ENCODE data around the gene RAPGEF5.

Gene RAPGEF5

DNA sequence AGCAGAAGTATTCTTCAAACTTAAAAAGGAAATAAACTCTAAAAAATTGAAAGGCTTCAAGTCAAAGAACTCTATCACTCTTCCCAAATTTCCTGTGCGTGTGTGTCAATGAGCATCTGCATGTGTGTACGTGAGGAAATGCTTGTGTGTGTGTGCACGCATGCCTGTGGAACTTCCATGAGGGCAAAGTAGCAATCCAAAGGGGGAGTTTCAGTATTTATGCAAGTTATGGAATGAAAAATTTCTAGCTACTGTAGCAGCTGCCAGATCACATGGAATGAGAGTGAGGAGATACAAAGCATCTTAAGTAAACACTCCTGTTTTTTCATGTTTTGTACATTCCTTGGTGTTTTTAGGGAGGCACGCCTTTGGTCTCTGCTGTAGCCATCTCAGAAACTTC is 152.6 kb downstream of the RAPGEF5 start:
- TF ChIP-seq EZH2 (IDR thresholded peaks at IDR 0.05), result no peak
- no peak for TF ChIP-seq POLR2AphosphoS5 (IDR thresholded peaks at IDR 0.05; ENCODE audit: borderline replicate concordance, low read depth, low read length)
- TF ChIP-seq FOXP2 (optimal IDR thresholded peaks at IDR 0.05; ENCODE audit: control extremely low read depth, extremely low read length, insufficient read depth), result no peak
- no peak overlapping the region for H3K9ac ChIP-seq (ENCODE audit: insufficient read length)

DNA sequence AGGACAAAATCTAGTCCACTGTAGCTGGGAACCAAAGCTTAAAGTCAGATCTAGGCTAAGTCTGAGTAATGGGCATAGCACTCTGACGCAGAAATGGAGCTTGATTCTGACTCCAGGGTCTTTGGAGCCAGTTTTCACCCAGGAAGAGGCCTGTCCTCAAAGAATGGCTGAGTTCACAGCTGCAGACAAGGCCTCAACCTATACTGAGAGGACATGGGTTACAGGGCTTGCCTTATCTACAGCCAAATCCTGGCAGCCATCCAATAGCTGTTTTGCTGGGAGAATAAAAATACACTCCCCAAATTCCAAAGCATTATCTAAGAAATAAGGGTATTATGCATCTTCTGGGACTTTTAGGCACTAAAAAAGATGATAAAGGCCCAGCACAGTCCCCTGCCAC is 154.8 kb downstream of the RAPGEF5 start:
- Histone ChIP-seq H3K9me3 (ENCODE audit: low read depth, low read length) (no peaks in the 10 kb centered on the region), H3K4me3 (no peak overlapping the region), H3K9ac (ENCODE audit: insufficient read length) (no peak overlapping the region), H3K36me3 (ENCODE audit: insufficient read depth, low read length) (no peaks in the 10 kb centered on the region), H3K27ac (no peak overlapping the region)
- no peak for DNase-seq (ENCODE audit: low read depth, low spot score)
- TF ChIP-seq FOXP2 (optimal IDR thresholded peaks at IDR 0.05; ENCODE audit: control extremely low read depth, extremely low read length, insufficient read depth), result no peak
- TF ChIP-seq EZH2 (IDR thresholded peaks at IDR 0.05), result no peak
- TF ChIP-seq POLR2AphosphoS5 (IDR thresholded peaks at IDR 0.05; ENCODE audit: borderline replicate concordance, low read depth, low read length), result no peak

More for the DNA sequence above, 152.6 kb downstream of the RAPGEF5 start:
- no peak overlapping the region for H3K27ac ChIP-seq
- no peaks in the 10 kb centered on the region for H3K36me3 ChIP-seq (ENCODE audit: insufficient read depth, low read length)
- DNase-seq (ENCODE audit: low read depth, low spot score), result no peak
- H3K9me3 ChIP-seq (ENCODE audit: low read depth, low read length), result no peaks in the 10 kb centered on the region
- no peak overlapping the region for H3K4me3 ChIP-seq

DNA sequence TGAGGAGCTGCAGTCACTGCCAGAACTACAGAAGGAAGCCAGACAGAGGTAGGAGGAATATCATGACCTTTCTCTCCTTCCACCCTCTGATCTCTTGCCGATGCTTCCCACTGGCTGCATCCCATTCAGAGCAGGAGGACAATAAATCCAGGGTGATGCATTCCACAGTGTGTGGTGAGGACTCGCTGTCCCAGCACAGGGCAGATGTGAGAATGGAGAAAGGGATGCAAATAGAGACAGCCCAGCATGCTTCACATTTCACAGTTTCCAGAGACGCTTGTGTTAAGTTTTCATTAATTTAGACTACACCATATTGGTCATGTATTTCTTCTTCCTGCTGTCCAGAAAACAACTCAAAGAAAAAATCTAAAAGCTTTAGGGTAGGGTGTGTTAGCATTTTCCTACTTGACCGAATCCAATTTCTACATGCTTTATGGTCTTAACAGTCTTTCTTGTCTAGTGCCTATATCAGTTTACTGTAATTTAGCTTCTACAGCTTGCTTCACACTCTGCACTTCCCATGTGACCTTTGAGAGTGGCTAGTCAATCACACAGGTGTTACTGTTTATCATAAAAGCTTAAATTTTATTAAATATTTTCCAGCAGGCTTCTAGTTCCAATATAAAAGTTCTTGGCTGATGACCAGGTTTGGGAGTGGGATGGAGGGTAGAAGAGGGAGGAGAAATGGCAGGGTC is 155.6 kb downstream of the RAPGEF5 start:
- TF ChIP-seq EZH2 (IDR thresholded peaks at IDR 0.05) (no peak), POLR2AphosphoS5 (IDR thresholded peaks at IDR 0.05; ENCODE audit: borderline replicate concordance, low read depth, low read length) (no peak), FOXP2 (optimal IDR thresholded peaks at IDR 0.05; ENCODE audit: control extremely low read depth, extremely low read length, insufficient read depth) (no peak)
- no peak overlapping the region for H3K27ac ChIP-seq
- no peaks in the 10 kb centered on the region for H3K9me3 ChIP-seq (ENCODE audit: low read depth, low read length)
- DNase-seq (ENCODE audit: low read depth, low spot score), result no peak
- no peak overlapping the region for H3K4me3 ChIP-seq
- no peak overlapping the region for H3K9ac ChIP-seq (ENCODE audit: insufficient read length)
- H3K36me3 ChIP-seq (ENCODE audit: insufficient read depth, low read length), result no peaks in the 10 kb centered on the region

DNA sequence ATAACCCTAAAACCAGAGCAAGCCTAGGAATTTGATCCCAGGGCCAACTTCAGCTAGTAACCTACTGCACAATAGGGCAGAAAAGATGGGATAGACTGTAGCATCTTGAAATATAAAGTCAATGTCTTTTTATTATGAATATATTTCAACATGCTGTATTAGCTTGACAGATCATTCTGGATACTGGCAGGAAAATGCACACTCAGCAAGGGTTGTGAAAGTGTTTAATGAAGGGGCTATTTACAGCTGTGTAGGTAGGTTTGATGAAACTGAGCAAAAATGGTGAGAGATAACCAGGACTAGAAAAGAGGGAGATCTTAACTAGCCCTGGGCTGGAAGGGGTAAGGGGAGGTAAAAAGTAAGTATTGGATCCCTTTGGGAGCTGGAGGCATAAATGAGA is 156.2 kb downstream of the RAPGEF5 start:
- H3K4me3 ChIP-seq, result no peak overlapping the region
- H3K27ac ChIP-seq, result no peak overlapping the region
- H3K9ac ChIP-seq (ENCODE audit: insufficient read length), result no peak overlapping the region
- no peaks in the 10 kb centered on the region for H3K9me3 ChIP-seq (ENCODE audit: low read depth, low read length)
- TF ChIP-seq POLR2AphosphoS5 (IDR thresholded peaks at IDR 0.05; ENCODE audit: borderline replicate concordance, low read depth, low read length) (no peak), EZH2 (IDR thresholded peaks at IDR 0.05) (no peak), FOXP2 (optimal IDR thresholded peaks at IDR 0.05; ENCODE audit: control extremely low read depth, extremely low read length, insufficient read depth) (no peak)
- no peak for DNase-seq (ENCODE audit: low read depth, low spot score)
- no peaks in the 10 kb centered on the region for H3K36me3 ChIP-seq (ENCODE audit: insufficient read depth, low read length)

DNA sequence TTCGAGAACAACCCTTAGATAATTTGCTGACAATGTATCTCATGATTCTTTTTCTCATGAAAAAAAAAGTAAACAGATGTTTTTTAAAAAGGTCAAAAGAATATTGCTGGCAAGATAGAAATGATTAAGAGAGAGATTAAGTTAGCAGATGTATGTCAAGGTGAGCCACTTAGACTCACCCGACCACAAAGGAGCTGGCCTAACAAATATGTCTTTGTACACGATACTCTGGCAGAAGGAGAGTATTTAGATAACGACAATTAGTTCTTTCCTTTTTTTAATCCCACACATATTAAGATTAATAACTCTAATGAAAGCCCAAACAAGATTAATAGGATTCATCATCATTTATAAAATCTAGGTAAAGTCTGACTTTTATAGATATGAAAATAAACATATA is 156.7 kb downstream of the RAPGEF5 start:
- H3K9me3 ChIP-seq (ENCODE audit: low read depth, low read length), result no peaks in the 10 kb centered on the region
- H3K36me3 ChIP-seq (ENCODE audit: insufficient read depth, low read length), result no peaks in the 10 kb centered on the region
- H3K4me3 ChIP-seq, result no peak overlapping the region

DNA sequence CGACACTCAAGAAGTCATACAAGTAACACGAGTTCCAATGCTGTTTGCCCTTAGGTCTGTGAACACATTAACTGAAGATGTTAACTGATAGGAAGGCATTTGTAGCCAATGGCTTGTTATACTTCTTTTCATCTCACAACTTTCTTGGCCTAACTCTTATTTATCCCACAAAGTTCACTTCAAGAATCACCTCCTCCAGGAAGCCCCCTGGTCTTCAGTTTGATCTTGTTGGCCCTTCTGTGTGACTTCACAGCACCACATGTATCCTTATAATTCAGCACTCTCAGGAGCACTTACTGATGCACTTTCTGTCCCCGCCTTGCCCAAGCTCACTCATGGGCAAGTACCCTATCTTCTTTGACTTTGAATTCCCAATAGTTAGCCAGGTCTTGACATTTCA is 159.6 kb downstream of the RAPGEF5 start:
- Histone ChIP-seq H3K9ac (ENCODE audit: insufficient read length) (no peak overlapping the region), H3K9me3 (ENCODE audit: low read depth, low read length) (no peaks in the 10 kb centered on the region), H3K4me3 (no peak overlapping the region), H3K27ac (no peak overlapping the region), H3K36me3 (ENCODE audit: insufficient read depth, low read length) (no peaks in the 10 kb centered on the region)
- DNase-seq (ENCODE audit: low read depth, low spot score), result no peak
- TF ChIP-seq EZH2 (IDR thresholded peaks at IDR 0.05), result no peak
- TF ChIP-seq POLR2AphosphoS5 (IDR thresholded peaks at IDR 0.05; ENCODE audit: borderline replicate concordance, low read depth, low read length), result no peak
- TF ChIP-seq FOXP2 (optimal IDR thresholded peaks at IDR 0.05; ENCODE audit: control extremely low read depth, extremely low read length, insufficient read depth), result no peak

More for the DNA sequence above, 156.7 kb downstream of the RAPGEF5 start:
- H3K9ac ChIP-seq (ENCODE audit: insufficient read length), result no peak overlapping the region
- H3K27ac ChIP-seq, result no peak overlapping the region
- no peak for DNase-seq (ENCODE audit: low read depth, low spot score)
- TF ChIP-seq FOXP2 (optimal IDR thresholded peaks at IDR 0.05; ENCODE audit: control extremely low read depth, extremely low read length, insufficient read depth) (no peak), POLR2AphosphoS5 (IDR thresholded peaks at IDR 0.05; ENCODE audit: borderline replicate concordance, low read depth, low read length) (no peak), EZH2 (IDR thresholded peaks at IDR 0.05) (no peak)

DNA sequence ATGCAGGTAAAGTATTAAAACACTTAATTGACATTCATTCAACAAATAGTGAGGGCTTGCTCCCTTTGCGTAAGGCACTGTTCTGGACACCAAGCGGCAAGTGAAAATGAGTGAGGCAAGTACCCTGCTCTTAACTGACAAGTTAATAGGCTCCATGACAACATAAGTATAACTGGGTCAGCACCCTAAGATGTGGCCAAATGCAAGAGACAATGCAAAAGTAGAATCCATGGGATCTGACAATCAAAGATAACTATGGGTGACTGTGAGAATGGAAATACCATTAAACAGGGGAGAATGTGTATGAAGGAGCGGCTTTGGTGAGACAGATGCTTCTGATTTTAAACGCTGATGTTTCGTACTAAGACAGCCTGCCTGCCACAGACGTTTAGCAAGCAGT is 160.5 kb downstream of the RAPGEF5 start:
- Histone ChIP-seq H3K9me3 (ENCODE audit: low read depth, low read length) (no peaks in the 10 kb centered on the region), H3K36me3 (ENCODE audit: insufficient read depth, low read length) (no peaks in the 10 kb centered on the region), H3K4me3 (no peak overlapping the region), H3K27ac (no peak overlapping the region), H3K9ac (ENCODE audit: insufficient read length) (no peak overlapping the region)
- no peak for DNase-seq (ENCODE audit: low read depth, low spot score)
- no peak for TF ChIP-seq FOXP2 (optimal IDR thresholded peaks at IDR 0.05; ENCODE audit: control extremely low read depth, extremely low read length, insufficient read depth)
- TF ChIP-seq POLR2AphosphoS5 (IDR thresholded peaks at IDR 0.05; ENCODE audit: borderline replicate concordance, low read depth, low read length), result no peak
- TF ChIP-seq EZH2 (IDR thresholded peaks at IDR 0.05), result no peak

DNA sequence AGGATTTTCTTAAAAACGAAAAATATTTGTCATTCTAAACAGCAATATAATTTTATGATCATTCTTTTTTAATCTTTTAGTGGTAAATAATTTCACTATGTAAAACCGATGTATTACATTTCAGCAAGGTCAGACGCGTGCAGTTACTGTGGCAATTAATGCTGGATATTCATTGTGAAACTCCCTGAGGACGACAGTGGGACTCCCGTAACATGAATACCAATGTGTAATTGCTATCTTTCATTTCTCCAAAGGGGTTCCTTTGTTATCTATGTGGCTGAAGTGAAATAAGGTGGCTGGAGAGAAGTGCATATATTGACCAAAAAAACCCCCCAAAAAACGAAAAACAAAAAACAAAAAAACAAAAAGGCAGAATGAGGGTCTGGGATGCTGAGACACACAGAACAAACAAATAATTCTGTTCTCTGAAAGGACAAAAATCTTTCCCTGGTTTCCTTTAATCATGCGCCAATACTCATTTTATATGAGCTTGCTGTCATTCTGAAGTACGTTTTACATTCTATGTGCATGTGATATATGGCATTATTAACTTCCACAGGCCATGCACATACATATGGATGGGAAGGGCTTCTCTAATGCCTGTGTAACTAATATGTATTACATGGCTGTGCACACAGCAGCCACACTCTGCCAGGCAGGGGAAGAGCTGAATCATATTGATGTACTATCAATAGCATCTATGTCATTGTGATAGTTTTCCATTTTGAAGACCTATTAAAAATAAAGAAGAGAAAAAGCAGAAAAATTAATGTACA is 161.4 kb downstream of the RAPGEF5 start:
- H3K9ac ChIP-seq (ENCODE audit: insufficient read length), result no peak overlapping the region
- no peak for DNase-seq (ENCODE audit: low read depth, low spot score)
- no peak overlapping the region for H3K27ac ChIP-seq
- no peak overlapping the region for H3K4me3 ChIP-seq
- no peak for TF ChIP-seq EZH2 (IDR thresholded peaks at IDR 0.05)
- TF ChIP-seq FOXP2 (optimal IDR thresholded peaks at IDR 0.05; ENCODE audit: control extremely low read depth, extremely low read length, insufficient read depth), result no peak
- TF ChIP-seq POLR2AphosphoS5 (IDR thresholded peaks at IDR 0.05; ENCODE audit: borderline replicate concordance, low read depth, low read length), result no peak
- no peaks in the 10 kb centered on the region for H3K36me3 ChIP-seq (ENCODE audit: insufficient read depth, low read length)
- no peaks in the 10 kb centered on the region for H3K9me3 ChIP-seq (ENCODE audit: low read depth, low read length)
